NT2/D1 (cell line): ENCODE measurements around the gene CYP11A1.

ENCODE experiments used
- SUZ12 ChIP-seq: IDR thresholded peaks from 2 replicates; pipeline ENCODE4 v1.6.1; 2011; ENCODE audit not compliant: insufficient read length, insufficient read depth; ENCODE audit errors: extremely low read depth
- YY1 ChIP-seq: IDR thresholded peaks from 2 replicates; pipeline ENCODE4 v1.6.1; 2011; ENCODE audit not compliant: insufficient read length, insufficient read depth
- ZNF274 ChIP-seq: IDR thresholded peaks from 2 replicates; pipeline ENCODE4 v1.6.1; 2011; ENCODE audit warnings: mild to moderate bottlenecking, low read depth, low read length

DNA sequence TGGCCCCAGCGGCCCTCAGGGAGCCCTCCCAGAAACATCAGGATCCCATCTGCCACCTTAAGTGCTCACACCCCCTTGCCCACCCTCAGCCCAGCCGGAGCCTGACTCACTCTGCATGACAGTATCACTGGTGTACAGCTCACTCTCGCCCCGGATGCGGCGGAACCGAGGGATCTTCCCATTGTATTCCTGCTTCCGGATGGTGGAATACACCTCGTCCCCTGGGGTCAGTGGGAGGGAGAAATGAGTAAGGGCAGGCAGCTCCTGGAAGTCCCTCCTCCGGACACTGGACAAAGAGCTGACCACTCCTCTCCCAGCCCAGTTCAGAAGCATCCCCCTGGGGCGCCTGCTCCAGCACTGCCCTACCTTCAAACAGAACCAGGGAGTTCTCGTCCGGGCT lies 49.8 kb upstream of the CYP11A1 start:
- no peak for TF ChIP-seq YY1
- no peak for TF ChIP-seq SUZ12
- no peak for TF ChIP-seq ZNF274
